Pancreas (tissue), 10 donors: ENCODE measurements around the gene DHRS9. TPM values are rescaled to one million over a fixed set of nuclear protein-coding genes. Genes with fewer than 3 reads are reported as not detected.

Experiments used
- ATAC-seq, 4 donors: fragments of 200-7000 bp; cut with Tn5 transposase; one replicate each; pipeline versions ENCODE4 v1.8.0 to v1.9.1; 2020; ENCODE audit warnings: mild to moderate bottlenecking in 4 of 4, moderate library complexity in 4 of 4
- DNase-seq, 6 donors: peaks; one replicate each; pipeline ENCODE4 v3.0.0-alpha.2; 2020
- FAIRE-seq: peaks from 2 replicates; lab custom pipeline; 2012; peaks lifted over from hg19 to GRCh38; lab: Jason Lieb, UNC
- H3K27ac ChIP-seq, 4 donors: fragments of 200-600 bp; sonication (generic); 1 replicate in 3 of 4; 2 replicates in 1 of 4; pipeline versions ENCODE4 v1.5.0 to v1.8.0; 2020
- H3K27me3 ChIP-seq, 4 donors: fragments of 200-600 bp; one replicate each; pipeline ENCODE4 v1.8.0; 2021
- H3K36me3 ChIP-seq, 3 donors: fragments of 200-600 bp; sonication (generic) in 1 of 3; one replicate each; pipeline versions ENCODE4 v1.5.0 to v1.8.0; 2020 to 2021
- H3K4me1 ChIP-seq, 3 donors: fragments of 200-600 bp; one replicate each; pipeline ENCODE4 v1.8.0; 2021
- H3K4me3 ChIP-seq, 4 donors: fragments of 200-600 bp; sonication (generic) in 2 of 4; one replicate each; pipeline versions ENCODE4 v1.5.0 to v1.8.0; 2020 to 2021
- H3K9me3 ChIP-seq, 4 donors: fragments of 200-600 bp; one replicate each; pipeline ENCODE4 v1.8.0; 2021
- WGBS, 2 donors: extraction: QIAGEN DNeasy Blood & Tissue Kit; methylation state at CpG; one replicate each; pipeline ENCODE4 v1.1.7; 2013; 5-methylcytosine and 5-hydroxymethylcytosine counted together
- intact Hi-C, 3 donors: fragments of 100-400 bp; cut with DNase I; formaldehyde crosslinking; loops; one replicate each; pipeline versions ENCODE4 v1.11.1 to v1.14.2; 2022
- polyA plus RNA-seq, 2 donors: library from polyadenylated mRNA; stranded (reverse); fragments of 200-250 nt; gene quantifications; one replicate each; pipeline ENCODE4 v1.2.3, GENCODE V29; 2013
- total RNA-seq, 6 donors: library from RNA; stranded (reverse); fragmentation: NEBNext Ultra II Directional in 4 of 6; extraction: Animal tissue kit (Norgen Biotek cat#: 25700) in 4 of 6; gene quantifications; one replicate each; pipeline versions ENCODE4 v1.2.1 to v1.2.4, GENCODE V29; 2021 to 2023
- TF ChIP-seq, protein P1 (sequence below), 4 donors: fragments of 200-600 bp; sonication (generic) in 3 of 4; IDR thresholded peaks; one replicate each; pipeline versions ENCODE4 v1.5.0 to v1.8.0; 2021; ENCODE audit warnings: antibody characterized with exemption in 4 of 4
- donor health status: healthy with polysubstance abuse.
- donor health status: DM: no; HTN: no; CAD: no; lungs with moderate emphysema.
- donor health status: DM: no; HTN: no; CAD: no.
- donor health status: control.
- donor health status: control.
- donor health status: Bipolar disorder and iron deficiency.
- donor health status: DM: yes; HTN: yes; CAD: no.
- donor health status: DM: no; HTN: no; CAD: no.
- donor health status: DM: no; HTN: no; CAD: no.
- donor health status: DM: yes; HTN: yes; CAD: no.

The DHRS9 gene
- total and polyA plus RNA-seq, 8 donors = 0.12 to 3.4 (median 0.40) TPM; not detected in 1

- H3K27ac ChIP-seq = no peak overlapping the region
- no peaks in the 10 kb centered on the region for H3K36me3 ChIP-seq
- no peaks in the 10 kb centered on the region for H3K4me1 ChIP-seq
- WGBS, 2 donors = 56 to 64% methylated on average over 3 of the region's 3 CpGs
- H3K9me3 ChIP-seq = no peaks in the 10 kb centered on the region
- DNase-seq (no peak), FAIRE-seq (no peak), ATAC-seq (peak in 1 of 4 donors; percentile 28)
- TF ChIP-seq, protein P1, sequence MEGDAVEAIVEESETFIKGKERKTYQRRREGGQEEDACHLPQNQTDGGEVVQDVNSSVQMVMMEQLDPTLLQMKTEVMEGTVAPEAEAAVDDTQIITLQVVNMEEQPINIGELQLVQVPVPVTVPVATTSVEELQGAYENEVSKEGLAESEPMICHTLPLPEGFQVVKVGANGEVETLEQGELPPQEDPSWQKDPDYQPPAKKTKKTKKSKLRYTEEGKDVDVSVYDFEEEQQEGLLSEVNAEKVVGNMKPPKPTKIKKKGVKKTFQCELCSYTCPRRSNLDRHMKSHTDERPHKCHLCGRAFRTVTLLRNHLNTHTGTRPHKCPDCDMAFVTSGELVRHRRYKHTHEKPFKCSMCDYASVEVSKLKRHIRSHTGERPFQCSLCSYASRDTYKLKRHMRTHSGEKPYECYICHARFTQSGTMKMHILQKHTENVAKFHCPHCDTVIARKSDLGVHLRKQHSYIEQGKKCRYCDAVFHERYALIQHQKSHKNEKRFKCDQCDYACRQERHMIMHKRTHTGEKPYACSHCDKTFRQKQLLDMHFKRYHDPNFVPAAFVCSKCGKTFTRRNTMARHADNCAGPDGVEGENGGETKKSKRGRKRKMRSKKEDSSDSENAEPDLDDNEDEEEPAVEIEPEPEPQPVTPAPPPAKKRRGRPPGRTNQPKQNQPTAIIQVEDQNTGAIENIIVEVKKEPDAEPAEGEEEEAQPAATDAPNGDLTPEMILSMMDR (IDR thresholded peaks at IDR 0.05) = no peak
- intact Hi-C loops = no loop called here
- H3K4me3 ChIP-seq = no peak overlapping the region
- no peaks in the 10 kb centered on the region for H3K27me3 ChIP-seq
These were observed 67.6 kb downstream of the DHRS9 start for GRCh38 chr2:169136885-169137534.

- FAIRE-seq = no peak
- ATAC-seq = no peak
- TF ChIP-seq, protein P1 (IDR thresholded peaks at IDR 0.05) = no peak
- Histone ChIP-seq H3K27me3 (no peaks in the 10 kb centered on the region), H3K9me3 (no peaks in the 10 kb centered on the region), H3K4me3 (no peak overlapping the region), H3K27ac (no peak overlapping the region), H3K36me3 (no peaks in the 10 kb centered on the region), H3K4me1 (no peaks in the 10 kb centered on the region)
- DNase-seq = no peak
- intact Hi-C loops = no loop called here
- WGBS, 2 donors = 47% methylated on average over 2 of the region's 2 CpGs
These were observed 68.6 kb downstream of the DHRS9 start for GRCh38 chr2:169137924-169138323.

DNA sequence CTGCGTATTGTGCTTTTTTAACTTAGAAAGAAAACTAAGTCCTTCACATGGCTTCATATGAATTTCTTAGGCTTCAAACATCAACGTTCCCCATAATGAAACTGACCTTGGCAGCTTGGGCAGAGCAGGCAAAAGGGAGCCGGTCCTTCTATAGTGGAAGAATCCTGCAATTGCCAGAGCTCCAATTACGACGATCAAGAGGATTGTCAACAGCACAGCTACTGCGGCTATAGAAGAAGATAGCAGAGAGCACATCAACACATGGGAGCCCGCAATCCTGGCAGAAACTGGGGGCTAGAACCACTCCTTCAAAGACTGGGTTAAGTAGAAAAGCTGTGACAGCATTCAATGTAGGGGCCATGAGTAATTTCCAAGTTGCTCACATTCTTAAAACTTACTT lies 69.8 kb downstream of the DHRS9 start:
- Histone ChIP-seq H3K4me3 (no peak overlapping the region), H3K27me3 (no peaks in the 10 kb centered on the region), H3K9me3 (no peaks in the 10 kb centered on the region), H3K4me1 (no peaks in the 10 kb centered on the region), H3K36me3 (no peaks in the 10 kb centered on the region), H3K27ac (no peak overlapping the region)
- no peak for ATAC-seq
- 75 to 87% methylated on average over 7 of the region's 7 CpGs for WGBS, 2 donors
- FAIRE-seq = no peak
- no peak for DNase-seq
- intact Hi-C loops = no loop called here
- TF ChIP-seq, protein P1 (IDR thresholded peaks at IDR 0.05) = no peak

GRCh38 chr2:169139993-169140767 lies 70.8 kb downstream of the DHRS9 start:
- Histone ChIP-seq H3K4me1 (no peaks in the 10 kb centered on the region), H3K27me3 (no peaks in the 10 kb centered on the region), H3K36me3 (no peaks in the 10 kb centered on the region), H3K27ac (no peak overlapping the region), H3K4me3 (no peak overlapping the region), H3K9me3 (no peaks in the 10 kb centered on the region)
- FAIRE-seq (no peak), ATAC-seq (no peak), DNase-seq (no peak)
- WGBS, 2 donors = 56 to 64% methylated on average over 8 of the region's 8 CpGs
- TF ChIP-seq, protein P1 (IDR thresholded peaks at IDR 0.05) = no peak
- intact Hi-C loops = loop anchor here in 1 of 3 donors (10.0 kb wide), 1 partner anchor 175 kb away; no protein-coding TSS in a partner anchor
